SHP77 (cell line): ENCODE data around the gene P3H4.
"Not testable (repeated sequence)": the region's sequence is repeated elsewhere in the genome, so short reads cannot be mapped to it uniquely, and the experiment has no call there.

Experiments used
- DNase-seq, 2 experiments: peaks; one replicate each; lab custom pipeline; 2025; lab: John Stamatoyannopoulos, UW

Gene P3H4

GRCh38 chr17:41794540-41794975 is 17.2 kb downstream of the P3H4 start:
- DNase-seq: no peak

GRCh38 chr17:41793784-41794539 is 17.8 kb downstream of the P3H4 start:
- DNase-seq: peak in 1 of 2 experiments; percentile 30

- peak; percentile 45 to 60 for DNase-seq
These were observed 18.6 kb downstream of the P3H4 start for GRCh38 chr17:41792845-41793783.

- DNase-seq: no peak
These were observed 24.7 kb downstream of the P3H4 start for GRCh38 chr17:41787021-41787418.

GRCh38 chr17:41786227-41787020 is 25.3 kb downstream of the P3H4 start, which contains the start of gene JUP:
TSS of gene JUP (minus strand) at chr17:41786711. CDS start at chr17:41771854, 14,857 bp downstream.
- peak; percentile 98 to 99 for DNase-seq

- DNase-seq: no peak
These were observed 25.9 kb downstream of the P3H4 start for GRCh38 chr17:41785859-41786226.

- no peak for DNase-seq
These were observed 26.5 kb downstream of the P3H4 start for GRCh38 chr17:41785091-41785858.

GRCh38 chr17:41784207-41784744 is 27.5 kb downstream of the P3H4 start:
- no peak for DNase-seq

GRCh38 chr17:41782142-41782541 is 29.6 kb downstream of the P3H4 start:
- no peak for DNase-seq

GRCh38 chr17:41781404-41782110 is 30.2 kb downstream of the P3H4 start:
- DNase-seq: no peak

- no peak for DNase-seq
These were observed 31.8 kb downstream of the P3H4 start for GRCh38 chr17:41779954-41780353.

GRCh38 chr17:41777574-41778188 is 34.1 kb downstream of the P3H4 start:
- DNase-seq: peak; percentile 93

- DNase-seq: peak; percentile 26 to 63
These were observed 34.6 kb downstream of the P3H4 start for GRCh38 chr17:41777157-41777573.

GRCh38 chr17:41776262-41776900 is 35.4 kb downstream of the P3H4 start:
- not testable (repeated sequence) for DNase-seq

GRCh38 chr17:41775394-41776226 is 36.1 kb downstream of the P3H4 start:
- no peak for DNase-seq

GRCh38 chr17:41773731-41774193 is 38.0 kb downstream of the P3H4 start:
- no peak for DNase-seq

- DNase-seq: peak; percentile 66 to 82
These were observed 38.6 kb downstream of the P3H4 start for GRCh38 chr17:41773190-41773588.

GRCh38 chr17:41772586-41773189 is 39.1 kb downstream of the P3H4 start:
- DNase-seq: no peak
